Muscle of arm (tissue), 14 donors: ENCODE data around the gene LRP10. TPM values are rescaled to one million over a fixed set of nuclear protein-coding genes. Genes with fewer than 3 reads are reported as not detected.
"Not testable (repeated sequence)": the region's sequence is repeated elsewhere in the genome, so short reads cannot be mapped to it uniquely, and the experiment has no call there.

Source experiments
- DNase-seq: peaks from one replicate; pipeline ENCODE4 v3.0.0-alpha.2; 2013
- long read RNA-seq, 11 donors: transcript quantifications; one replicate each; lab custom pipeline, GENCODE V29; 2026
- polyA plus RNA-seq, 12 donors: library from polyadenylated mRNA; unstranded; fragments of 120-200 nt; gene quantifications; one replicate each; pipeline ENCODE4 v1.2.1, GENCODE V29; 2013; ENCODE audit not compliant: insufficient read length in 12 of 12

Gene LRP10, protein sequence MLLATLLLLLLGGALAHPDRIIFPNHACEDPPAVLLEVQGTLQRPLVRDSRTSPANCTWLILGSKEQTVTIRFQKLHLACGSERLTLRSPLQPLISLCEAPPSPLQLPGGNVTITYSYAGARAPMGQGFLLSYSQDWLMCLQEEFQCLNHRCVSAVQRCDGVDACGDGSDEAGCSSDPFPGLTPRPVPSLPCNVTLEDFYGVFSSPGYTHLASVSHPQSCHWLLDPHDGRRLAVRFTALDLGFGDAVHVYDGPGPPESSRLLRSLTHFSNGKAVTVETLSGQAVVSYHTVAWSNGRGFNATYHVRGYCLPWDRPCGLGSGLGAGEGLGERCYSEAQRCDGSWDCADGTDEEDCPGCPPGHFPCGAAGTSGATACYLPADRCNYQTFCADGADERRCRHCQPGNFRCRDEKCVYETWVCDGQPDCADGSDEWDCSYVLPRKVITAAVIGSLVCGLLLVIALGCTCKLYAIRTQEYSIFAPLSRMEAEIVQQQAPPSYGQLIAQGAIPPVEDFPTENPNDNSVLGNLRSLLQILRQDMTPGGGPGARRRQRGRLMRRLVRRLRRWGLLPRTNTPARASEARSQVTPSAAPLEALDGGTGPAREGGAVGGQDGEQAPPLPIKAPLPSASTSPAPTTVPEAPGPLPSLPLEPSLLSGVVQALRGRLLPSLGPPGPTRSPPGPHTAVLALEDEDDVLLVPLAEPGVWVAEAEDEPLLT
- 10 to 100 TPM in 11 of 12 donors, not detected in 1; 29.7 to 49.0 (median 37.2) TPM for polyA plus RNA-seq
- long read RNA-seq, donor 1, full-length matches to known transcripts: 26 of 73 reads
- long read RNA-seq, donor 1, partial matches to known transcripts: 47 of 73 reads
- long read RNA-seq, donor 1, other reads (novel, unspliced or antisense): 0 of 73 reads
- long read RNA-seq, donor 2, full-length matches to known transcripts: 8 of 19 reads
- long read RNA-seq, donor 2, partial matches to known transcripts: 11 of 19 reads
- long read RNA-seq, donor 2, other reads (novel, unspliced or antisense): 0 of 19 reads
- long read RNA-seq, donor 3, full-length matches to known transcripts: 4 of 4 reads
- long read RNA-seq, donor 3, partial matches to known transcripts: 0 of 4 reads
- long read RNA-seq, donor 3, other reads (novel, unspliced or antisense): 0 of 4 reads
- long read RNA-seq, donor 4, full-length matches to known transcripts: 5 of 5 reads
- long read RNA-seq, donor 4, partial matches to known transcripts: 0 of 5 reads
- long read RNA-seq, donor 4, other reads (novel, unspliced or antisense): 0 of 5 reads
- long read RNA-seq, donor 5, full-length matches to known transcripts: 8 of 13 reads
- long read RNA-seq, donor 5, partial matches to known transcripts: 5 of 13 reads
- long read RNA-seq, donor 5, other reads (novel, unspliced or antisense): 0 of 13 reads
- long read RNA-seq, donor 6, full-length matches to known transcripts: 3 of 3 reads
- long read RNA-seq, donor 6, partial matches to known transcripts: 0 of 3 reads
- long read RNA-seq, donor 6, other reads (novel, unspliced or antisense): 0 of 3 reads
- long read RNA-seq, donor 7, full-length matches to known transcripts: 9 of 16 reads
- long read RNA-seq, donor 7, partial matches to known transcripts: 7 of 16 reads
- long read RNA-seq, donor 7, other reads (novel, unspliced or antisense): 0 of 16 reads
- long read RNA-seq, donor 8, full-length matches to known transcripts: 16 of 16 reads
- long read RNA-seq, donor 8, partial matches to known transcripts: 0 of 16 reads
- long read RNA-seq, donor 8, other reads (novel, unspliced or antisense): 0 of 16 reads
- long read RNA-seq, donor 9, full-length matches to known transcripts: 7 of 14 reads
- long read RNA-seq, donor 9, partial matches to known transcripts: 7 of 14 reads
- long read RNA-seq, donor 9, other reads (novel, unspliced or antisense): 0 of 14 reads
- long read RNA-seq, donor 10, full-length matches to known transcripts: 9 of 22 reads
- long read RNA-seq, donor 10, partial matches to known transcripts: 13 of 22 reads
- long read RNA-seq, donor 10, other reads (novel, unspliced or antisense): 0 of 22 reads
- long read RNA-seq, donor 11, full-length matches to known transcripts: 5 of 5 reads
- long read RNA-seq, donor 11, partial matches to known transcripts: 0 of 5 reads
- long read RNA-seq, donor 11, other reads (novel, unspliced or antisense): 0 of 5 reads

DNA sequence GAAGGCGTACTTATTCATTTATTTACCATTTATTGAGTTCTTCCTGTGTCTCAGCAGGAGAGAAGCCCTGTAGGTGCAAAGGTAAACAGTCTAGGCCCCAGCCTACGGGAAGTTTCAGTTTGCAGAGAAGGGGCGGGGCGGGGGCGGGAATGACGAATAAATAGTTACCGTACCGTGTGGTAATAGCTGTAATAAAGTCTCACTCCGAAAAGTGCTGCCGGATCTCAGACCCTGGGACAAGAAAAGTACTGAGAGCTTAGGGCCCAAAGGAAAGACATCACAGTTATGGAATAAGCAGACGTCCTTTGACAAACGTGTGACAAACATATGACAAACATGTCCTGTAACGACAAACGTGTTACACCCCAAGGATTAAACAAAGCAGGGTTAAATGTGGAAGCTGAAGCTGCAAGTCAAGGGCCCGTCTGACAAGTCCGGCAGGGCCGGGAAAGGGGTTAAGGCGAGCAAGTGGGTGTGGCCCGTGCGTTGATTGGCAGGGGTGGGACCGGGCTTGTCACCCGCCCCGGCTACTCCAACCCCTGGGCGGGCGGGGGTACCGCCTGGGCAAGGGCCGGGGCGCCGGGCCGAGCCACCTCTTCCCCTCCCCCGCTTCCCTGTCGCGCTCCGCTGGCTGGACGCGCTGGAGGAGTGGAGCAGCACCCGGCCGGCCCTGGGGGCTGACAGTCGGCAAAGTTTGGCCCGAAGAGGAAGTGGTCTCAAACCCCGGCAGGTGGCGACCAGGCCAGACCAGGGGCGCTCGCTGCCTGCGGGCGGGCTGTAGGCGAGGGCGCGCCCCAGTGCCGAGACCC is at the start of gene LRP10:
Gene LRP10, plus strand, starts transcription at position 517 of the 809 bp plus-strand sequence. CDS start 564 bp downstream, outside the sequence.
- peak; percentile 90 for DNase-seq

DNA sequence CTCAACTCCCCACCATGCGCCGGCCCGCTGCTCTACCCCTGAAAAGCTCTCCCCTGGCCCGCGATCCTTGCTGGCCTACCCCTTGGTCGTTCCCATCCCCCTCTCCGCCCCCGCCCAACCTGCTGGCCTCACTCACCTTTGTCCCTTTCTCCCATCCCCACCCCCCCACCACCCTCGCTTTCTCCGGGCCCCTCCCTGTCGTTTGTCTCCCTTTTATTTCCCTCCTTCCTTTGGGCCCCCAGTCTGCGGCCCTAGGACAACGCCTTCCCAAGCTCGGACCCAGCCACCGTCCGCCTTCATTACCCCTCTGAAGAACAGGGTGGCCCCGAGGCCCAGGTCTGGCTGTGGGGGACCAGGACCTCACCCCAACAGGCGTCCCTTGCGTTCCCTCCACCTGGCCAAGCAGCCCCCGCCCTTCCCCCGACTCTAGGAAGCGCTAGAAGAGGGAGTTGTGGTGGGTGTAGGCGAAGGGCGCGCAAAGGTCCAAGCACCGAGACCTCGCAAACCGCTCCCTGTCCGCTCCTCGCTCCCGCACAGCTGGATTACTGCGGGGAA is 49.4 kb upstream of the LRP10 start:
- no peak for DNase-seq

DNA sequence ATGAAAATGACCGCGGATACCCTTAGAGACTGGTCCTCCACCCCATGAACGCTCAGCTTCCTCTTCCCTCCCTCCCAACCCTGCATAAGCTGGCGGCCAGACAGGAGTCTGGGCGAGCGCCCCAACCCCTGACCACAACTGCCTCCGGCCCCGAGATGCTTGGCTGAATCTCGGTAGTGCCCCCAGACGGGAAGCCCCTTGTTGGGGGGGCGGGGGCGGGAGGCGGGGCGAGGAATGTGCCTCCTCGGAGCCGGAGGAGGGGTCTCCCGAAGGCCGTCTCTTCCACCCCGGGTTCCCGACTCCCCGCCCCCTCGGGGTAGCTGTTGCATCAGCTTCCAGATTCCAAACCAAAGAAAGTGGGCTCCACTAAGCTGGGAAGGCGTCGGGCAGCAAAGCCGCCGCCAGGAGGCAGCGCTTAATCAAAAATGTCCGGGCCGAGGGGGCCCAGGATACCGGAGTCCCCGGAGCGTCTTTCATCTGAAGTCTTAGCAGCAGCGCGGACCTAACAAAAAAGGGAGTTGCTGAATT is 48.9 kb upstream of the LRP10 start:
- DNase-seq: peak; percentile 90

DNA sequence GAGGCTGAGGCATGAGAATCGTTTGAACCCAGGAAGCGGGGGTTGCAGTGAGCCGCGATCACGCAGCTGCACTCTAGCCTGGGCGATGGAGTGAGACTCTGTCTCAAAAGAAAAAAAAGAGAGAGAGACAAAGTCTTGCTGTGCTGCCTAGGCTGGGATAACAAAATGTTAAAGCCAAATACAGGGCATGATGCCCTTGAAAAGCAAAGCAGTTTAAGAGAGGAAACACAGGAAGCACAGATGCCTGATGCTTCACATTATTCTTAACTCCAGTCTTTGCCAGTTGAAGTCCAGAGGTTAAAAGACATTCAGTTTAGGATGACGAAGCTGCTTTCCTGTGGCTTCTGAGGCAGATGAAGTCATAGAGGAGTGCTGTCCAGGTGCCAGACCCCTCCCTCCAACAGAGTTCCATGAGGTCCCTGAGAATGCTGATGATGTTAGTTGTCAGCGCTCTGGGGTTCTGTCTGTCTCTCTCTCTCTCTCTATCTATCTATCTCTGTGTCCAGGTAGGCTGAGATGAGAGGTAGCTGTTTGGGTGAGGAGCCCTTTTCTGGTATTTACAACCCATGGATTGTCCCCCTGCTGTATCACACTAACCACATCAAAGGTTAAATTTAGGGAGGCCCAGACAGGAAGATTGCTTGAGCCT is 46.7 kb upstream of the LRP10 start:
- DNase-seq: no peak

DNA sequence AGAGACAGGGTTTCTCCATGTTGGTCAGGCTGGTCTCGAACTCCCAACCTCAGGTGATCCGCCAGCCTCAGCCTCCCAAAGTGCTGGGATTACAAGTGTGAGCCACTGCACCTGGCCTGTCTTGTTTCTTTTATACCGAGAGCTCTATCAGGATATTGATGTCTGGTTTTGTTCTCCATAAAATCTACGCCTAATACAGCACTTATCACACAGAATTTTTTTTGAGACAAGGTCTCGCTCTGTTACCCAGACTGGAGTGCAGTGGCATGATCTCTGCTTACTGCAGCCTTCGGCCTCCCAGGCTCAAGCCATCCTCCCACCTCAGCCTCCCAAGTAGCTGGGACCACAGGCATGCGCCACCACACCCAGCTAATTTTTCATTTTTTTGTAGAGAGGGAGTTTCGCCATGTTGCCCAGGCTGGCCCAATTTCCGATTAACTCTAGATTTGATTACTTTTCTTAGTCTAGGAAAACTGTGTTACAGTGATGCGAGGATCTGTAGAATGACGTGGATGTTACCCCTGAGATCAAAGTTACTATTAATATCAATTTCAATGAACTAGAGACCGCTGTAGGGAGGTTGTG is 42.4 kb upstream of the LRP10 start:
- DNase-seq: not testable (repeated sequence)

DNA sequence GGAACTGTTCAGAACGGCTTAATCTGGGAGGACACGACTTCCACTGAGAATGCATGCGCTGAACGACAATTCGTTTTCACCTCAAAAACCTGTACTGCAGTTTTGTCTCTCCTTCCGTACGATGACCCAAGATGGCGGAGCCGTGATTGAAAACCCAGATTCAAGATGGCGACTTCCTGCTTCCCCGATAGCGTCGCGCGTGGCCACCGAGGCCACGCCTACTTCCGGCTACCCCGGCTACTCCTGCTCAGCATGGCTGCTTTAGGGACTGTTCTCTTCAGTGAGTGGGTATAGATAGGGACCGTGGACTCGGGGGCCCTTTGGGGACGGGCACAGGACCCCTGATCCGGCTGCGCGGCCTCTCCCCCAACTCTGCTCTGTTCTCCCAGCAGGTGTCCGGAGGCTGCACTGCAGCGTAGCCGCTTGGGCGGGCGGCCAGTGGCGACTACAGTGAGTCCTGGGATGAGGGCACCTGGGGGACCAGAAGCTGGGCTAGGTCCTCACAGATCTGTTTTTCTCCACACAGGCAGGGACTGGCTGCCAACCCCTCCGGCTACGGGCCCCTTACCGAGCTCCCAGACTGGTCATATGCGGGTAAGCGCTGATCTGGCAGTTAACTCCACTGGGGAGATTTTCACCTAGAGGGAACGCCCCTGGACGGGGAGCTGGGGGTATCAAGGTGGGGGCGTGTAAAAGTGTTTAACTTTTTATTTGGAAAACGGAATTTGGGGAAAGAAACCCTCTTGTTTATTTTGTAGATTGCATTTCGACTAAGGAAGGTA is 41.7 kb upstream of the LRP10 start, which contains the start of gene MRPL52:
Gene MRPL52, plus strand, starts transcription at position 227 of the 782 bp plus-strand sequence. Its CDS starts 26 bp downstream, at position 253.
- DNase-seq: peak; percentile 96

DNA sequence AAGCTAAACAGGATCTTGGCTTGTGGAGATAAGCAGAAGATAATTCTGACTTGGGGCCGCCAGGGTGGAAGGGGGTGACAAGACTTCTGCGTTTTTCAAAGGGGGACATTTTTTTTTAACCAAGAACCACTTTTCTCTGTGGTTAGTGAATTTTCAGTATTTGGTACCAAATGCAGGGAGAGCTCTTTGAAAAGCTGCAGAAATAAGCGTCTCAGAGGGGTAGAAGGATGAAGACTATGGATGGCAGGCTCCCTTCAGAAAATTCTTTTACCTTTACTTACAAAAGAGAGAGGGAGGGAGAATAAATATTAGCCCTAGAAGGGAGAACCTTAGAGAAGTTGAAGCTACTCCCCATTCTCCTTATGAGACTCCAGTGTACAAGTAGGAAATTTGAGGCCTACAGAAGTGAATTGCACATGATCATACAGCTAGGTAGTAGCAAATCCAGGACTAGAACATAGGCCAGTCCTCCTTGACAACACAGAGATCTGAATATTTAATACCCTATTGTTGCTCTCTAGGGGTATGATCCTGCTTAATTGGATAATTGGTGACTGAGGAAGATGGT is 41.0 kb upstream of the LRP10 start:
- DNase-seq: no peak

DNA sequence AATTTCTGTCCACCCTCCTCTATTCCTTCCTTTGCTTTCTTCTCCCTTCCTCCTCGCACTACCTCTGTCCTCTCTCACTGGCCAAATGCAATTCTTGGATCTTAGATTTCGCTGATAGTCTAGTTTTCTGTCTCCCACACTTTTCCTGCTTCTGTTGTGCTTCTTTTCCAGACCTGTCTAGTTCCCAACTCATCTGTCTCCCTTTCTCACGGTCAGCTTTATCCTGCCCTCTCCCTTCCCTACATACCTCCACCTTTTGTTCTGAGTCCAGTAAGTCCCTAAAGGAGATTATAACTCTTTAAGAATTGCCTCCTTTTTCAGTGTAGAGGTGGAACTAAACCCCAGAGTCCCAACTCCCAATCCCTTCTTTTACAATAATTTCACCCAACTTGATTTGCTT is 36.0 kb upstream of the LRP10 start:
- DNase-seq: no peak

DNA sequence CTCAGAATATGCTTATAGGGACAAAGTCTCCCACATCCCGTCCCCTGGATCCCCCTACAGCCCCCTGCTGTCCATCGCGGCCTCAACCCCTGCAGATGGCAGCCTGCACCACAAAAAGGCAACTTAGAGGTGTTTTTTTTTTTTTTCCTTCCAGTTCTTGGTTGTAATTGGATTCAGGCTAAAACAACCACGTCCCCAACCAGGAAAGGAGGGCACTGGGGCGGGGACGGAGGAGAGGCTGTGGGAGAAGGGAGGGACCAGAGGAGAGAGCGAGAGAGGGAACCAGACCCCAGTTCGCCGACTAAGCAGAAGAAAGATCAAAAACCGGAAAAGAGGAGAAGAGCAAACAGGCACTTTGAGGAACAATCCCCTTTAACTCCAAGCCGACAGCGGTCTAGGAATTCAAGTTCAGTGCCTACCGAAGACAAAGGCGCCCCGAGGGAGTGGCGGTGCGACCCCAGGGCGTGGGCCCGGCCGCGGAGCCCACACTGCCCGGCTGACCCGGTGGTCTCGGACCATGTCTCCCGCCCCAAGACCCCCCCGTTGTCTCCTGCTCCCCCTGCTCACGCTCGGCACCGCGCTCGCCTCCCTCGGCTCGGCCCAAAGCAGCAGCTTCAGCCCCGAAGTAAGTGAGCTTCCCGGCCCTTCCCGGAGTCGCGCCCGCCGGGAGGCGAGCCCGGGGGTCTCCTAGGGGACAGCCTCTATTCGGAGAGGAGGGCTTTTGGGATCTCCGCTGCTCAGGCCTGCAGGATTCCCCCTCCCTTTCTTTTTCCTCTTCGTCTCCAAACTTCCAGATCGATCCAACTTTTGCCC is 35.0 kb upstream of the LRP10 start, which contains the start of gene MMP14:
Gene MMP14, plus strand, starts transcription at position 285 of the 813 bp plus-strand sequence. Its CDS starts 233 bp downstream, at position 518.
- peak; percentile 89 for DNase-seq

DNA sequence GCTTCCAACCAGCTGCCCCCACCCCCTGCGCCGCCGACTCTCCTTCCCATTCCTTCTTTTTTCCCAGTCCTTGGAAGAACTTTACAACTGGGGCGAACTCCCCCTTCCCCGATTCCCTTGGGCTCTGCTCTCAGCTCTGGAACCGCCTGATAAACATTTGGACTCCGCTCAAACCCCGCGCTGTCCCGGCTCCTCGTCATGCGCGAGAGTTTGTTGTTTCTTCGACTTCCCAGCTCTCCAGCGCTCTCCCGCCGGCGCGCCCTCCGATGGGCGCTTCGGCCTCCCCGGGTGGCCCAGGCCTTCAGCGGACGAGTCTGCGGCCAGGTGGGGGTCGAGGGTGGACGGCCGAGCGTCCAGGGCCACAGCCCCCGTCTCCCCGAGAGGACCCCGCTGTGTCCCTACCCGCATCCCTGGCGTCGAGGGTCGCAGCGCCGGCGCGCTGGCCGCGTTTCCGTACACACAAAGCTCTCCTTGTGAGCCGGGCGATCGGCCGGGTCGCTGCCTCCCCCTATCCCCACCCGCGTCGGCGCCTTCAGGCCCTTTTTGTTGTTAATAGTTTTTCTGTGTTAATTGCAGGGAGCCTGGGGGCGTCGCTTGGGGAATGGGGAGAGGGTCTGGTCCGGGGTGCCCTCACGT is 34.3 kb upstream of the LRP10 start:
- DNase-seq: peak; percentile 78

DNA sequence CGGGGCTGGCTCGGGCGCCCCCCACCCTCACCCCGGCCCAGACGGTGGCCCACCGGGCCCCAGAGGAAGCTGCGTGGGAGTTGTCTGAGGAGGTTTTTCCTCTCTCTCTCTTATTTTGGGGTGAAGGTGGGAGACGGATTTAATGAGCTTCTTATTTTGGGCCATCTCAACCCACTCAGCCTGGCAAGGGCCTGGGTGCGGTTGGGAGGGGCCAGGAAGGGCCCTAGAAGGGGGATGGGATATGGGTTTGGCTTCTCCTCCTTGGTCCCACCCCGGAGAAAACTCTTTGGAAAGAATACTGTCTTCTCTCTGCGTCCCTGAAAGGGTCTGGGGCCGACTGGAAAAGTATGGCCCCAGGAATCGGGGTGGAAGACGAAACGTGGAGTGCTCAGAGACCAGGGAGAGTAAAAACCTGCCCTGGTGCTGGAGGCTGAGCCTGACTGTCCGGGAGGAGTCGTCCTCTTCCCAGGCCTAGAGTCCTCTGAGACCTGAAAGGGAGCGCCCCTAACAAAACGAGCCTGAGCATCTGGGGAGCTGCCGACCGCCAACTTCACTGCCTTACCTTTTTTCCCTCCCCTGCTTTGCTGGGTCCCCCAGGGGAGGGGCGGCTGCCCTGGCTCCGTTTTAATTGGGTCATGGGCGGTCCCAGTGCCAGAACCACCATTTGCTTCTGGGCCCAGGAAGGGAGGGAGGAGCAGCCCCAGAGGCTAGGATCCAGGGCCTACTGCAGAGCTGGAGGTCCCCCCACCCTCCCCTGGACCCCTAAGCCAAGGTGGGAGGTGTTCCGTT is 33.6 kb upstream of the LRP10 start:
- no peak for DNase-seq

DNA sequence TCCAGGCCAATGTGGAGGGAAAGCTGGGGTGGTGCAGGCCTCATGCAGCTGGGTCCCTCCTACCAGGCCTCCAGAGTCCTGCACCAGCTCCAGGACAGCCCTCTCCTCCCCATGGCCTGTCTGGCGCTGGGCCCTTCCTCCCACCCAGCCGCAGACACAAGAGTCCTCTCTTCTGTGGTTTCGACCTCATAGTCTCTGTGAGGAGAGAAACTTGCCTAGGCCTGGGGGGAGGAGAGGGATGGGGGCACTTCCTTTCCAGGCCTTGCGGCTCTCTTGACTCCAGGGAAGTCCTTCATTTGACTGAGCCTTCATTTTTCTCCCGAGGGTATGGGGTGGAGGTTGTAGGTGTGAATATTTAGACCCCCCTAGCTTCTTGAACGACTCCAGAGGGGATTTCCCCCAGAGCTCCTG is 32.9 kb upstream of the LRP10 start:
- no peak for DNase-seq

DNA sequence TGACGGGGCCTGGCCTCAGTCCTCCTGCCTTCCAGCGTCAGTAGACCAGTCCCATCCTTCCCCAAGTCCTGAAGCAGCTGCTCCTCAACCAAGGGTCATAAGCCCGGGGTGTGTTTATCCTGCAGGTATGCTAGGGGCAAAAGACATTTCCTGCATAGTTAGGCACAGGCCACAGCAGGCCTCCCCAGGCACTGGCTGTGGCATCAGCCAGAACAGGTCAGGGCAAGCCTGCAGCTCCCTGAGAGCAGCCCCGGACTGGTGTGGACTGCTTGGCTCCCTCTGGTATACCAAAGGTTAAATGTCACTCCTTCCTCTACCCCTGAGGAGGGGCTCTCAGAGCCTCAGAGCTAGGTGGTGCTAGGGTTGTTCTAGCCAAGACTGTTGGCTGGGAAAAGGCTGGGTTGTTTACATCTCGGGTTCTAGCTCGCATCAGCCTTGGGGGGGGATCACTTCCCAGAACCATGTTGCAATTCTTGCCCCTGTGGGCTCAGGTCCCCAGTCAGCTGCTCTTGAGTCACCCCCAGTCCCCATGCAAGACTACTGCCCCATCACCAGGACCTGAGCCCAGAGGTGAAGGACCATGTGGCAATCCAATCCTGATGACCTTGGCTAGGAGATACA is 32.3 kb upstream of the LRP10 start:
- no peak for DNase-seq
